MM.1S (cell line): ENCODE measurements around the gene TSHZ2.

Experiments used
- CTCF ChIP-seq: fragments of 300-600 bp; sonication (generic); IDR thresholded peaks from 2 replicates; pipeline ENCODE4 v1.5.1; 2016; ENCODE audit warnings: antibody characterized with exemption, low read length, mixed read lengths
- EZH2 ChIP-seq: fragments of 300-600 bp; sonication (generic); optimal IDR thresholded peaks from 2 replicates; pipeline ENCODE3; 2017; ENCODE audit warnings: low read depth, mild to moderate bottlenecking, antibody characterized with exemption, low read length, mixed read lengths

- TF ChIP-seq CTCF = no peak
- no peak for TF ChIP-seq EZH2
These were observed 154.9 kb downstream of the TSHZ2 start for GRCh38 chr20:53127027-53127426.
